Left lobe of liver (tissue), 2 donors: ENCODE results near the gene SCP2. TPM values are rescaled to one million over a fixed set of nuclear protein-coding genes. Genes with fewer than 3 reads are reported as not detected.
A peak's percentile ranks its signal among the peaks of the same experiment; 100 is the strongest.
"Not testable (repeated sequence)": the region's sequence is repeated elsewhere in the genome, so short reads cannot be mapped to it uniquely, and the experiment has no call there.

Experiments used
- ATAC-seq: fragments of 200-7000 bp; cut with Tn5 transposase; one replicate; pipeline ENCODE4 v1.9.1; 2020; ENCODE audit warnings: mild to moderate bottlenecking, moderate library complexity
- DNase-seq: peaks from one replicate; pipeline ENCODE4 v3.0.0-alpha.2; 2020; ENCODE audit warnings: low spot score
- total RNA-seq: library from RNA; stranded (reverse); gene quantifications from one replicate; pipeline ENCODE4 v1.2.1, GENCODE V29; 2021
- donor health status: DM: no; HTN: no; CAD: no; lungs with moderate emphysema.
- donor health status: DM: no; HTN: yes; CAD: no.

Gene SCP2
- total RNA-seq, 1 donor from 2014 or later = 796 TPM

- DNase-seq (peak; percentile 73), ATAC-seq (peak; percentile 18)
These were observed 11.2 kb upstream of the SCP2 start for GRCh38 chr1:52915855-52916220.

- ATAC-seq (peak; percentile 48), DNase-seq (peak; percentile 95)
These were observed 10.7 kb upstream of the SCP2 start for GRCh38 chr1:52916241-52916975.

- ATAC-seq = no peak
- DNase-seq = peak; percentile 29
These were observed 9.9 kb upstream of the SCP2 start for GRCh38 chr1:52917156-52917555.

GRCh38 chr1:52917581-52917980 lies 9.5 kb upstream of the SCP2 start:
- peak; percentile 10 for DNase-seq

GRCh38 chr1:52918201-52918600 lies 8.9 kb upstream of the SCP2 start:
- ATAC-seq (no peak), DNase-seq (peak; percentile 11)

More at GRCh38 chr1:52917581-52917980, 9.5 kb upstream of the SCP2 start:
- no peak for ATAC-seq

DNA sequence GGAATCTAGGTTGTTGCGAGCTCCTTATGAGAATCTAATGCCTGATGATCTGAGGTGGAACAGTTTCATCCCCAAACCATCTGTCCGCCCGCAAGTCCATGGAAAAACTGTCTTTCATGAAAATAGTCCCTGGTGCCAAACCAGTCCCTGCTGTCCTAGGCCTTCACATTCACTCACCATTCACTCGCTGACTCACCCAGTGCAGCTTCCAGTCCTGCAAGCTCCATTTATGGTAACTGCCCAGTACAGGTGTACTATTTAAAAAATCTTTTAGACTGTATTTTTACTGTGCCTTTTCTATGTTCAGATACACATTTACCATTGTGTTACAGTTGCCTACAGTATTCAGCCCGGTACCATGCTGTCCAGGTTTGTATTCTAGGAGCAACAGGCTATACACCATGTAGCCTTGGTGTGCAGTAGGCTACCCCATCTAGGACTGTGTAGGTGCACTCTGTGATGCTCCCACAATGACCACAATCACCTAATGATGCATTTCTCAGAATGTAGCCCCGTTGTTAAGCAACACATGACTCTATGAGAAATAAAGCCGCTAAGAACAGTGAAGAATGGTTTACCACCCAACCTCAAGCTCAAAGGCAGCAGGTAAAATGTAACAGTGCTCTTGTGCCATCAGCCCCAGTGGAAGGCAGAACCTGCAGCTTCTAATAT lies 7.9 kb upstream of the SCP2 start:
- no peak for ATAC-seq

DNA sequence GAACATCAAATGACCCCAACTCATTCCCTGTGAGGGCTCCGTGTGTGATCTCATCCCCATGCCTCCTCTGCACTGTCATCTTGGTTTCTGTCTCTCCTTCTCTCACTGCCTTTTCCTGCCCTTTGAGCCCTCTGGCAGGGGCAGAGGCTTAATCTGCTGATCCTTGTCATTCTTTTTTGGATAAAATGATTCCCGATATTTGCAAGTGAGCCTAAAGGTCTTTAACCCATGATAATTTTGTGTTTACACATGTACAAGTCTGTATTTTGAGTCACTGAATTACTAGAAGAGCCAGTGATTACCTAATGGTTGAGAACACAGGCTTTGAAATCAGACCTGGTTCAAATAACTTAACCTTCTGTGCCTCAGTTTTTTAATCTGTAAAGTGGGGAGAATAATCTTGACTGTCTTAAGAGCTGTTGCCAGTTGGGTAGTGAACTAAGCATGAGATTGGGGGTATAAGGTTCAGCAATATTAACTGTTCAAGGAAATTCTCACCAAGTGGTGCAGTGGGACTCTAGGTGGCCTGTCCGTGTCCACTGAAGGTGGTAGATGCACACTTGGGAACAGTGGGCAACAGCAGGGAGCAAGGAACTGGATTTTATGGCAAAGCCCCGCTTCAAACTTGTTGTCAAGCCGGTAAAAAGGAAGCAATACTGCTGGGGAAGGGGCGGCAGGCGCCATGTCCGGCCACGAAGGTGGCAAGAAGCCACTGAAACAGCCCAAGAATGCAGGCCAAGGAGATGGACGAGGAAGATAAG lies 7.2 kb upstream of the SCP2 start:
- ATAC-seq (peak; percentile 16), DNase-seq (peak; percentile 67)

More for the DNA sequence above, 7.9 kb upstream of the SCP2 start:
- DNase-seq = no peak

DNA sequence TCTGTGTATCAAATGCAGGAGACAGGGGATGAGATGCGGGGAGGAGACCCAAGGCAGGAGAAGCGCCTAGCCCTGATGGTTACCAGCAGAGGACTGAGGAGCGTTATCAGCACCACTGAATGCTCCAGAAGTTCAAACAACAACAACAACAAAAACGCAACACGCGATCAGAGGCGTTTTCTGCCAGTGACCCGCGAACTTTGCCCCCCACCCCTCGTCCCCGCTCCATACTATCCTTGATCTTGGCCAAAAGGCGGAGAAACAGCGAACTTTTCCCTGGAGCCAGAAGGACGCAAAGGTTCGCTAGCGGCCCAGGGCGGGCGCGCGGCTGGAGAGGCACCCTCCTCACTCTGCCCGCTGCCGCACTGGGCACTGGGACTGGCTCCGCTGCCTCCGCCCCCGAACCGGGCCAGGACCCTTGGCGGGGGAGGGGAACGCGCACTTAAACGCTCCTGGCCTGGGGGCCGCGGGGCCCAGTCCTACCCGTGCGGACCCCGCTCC lies 6.2 kb upstream of the SCP2 start:
- ATAC-seq (peak; percentile 66), DNase-seq (peak; percentile 92)

DNA sequence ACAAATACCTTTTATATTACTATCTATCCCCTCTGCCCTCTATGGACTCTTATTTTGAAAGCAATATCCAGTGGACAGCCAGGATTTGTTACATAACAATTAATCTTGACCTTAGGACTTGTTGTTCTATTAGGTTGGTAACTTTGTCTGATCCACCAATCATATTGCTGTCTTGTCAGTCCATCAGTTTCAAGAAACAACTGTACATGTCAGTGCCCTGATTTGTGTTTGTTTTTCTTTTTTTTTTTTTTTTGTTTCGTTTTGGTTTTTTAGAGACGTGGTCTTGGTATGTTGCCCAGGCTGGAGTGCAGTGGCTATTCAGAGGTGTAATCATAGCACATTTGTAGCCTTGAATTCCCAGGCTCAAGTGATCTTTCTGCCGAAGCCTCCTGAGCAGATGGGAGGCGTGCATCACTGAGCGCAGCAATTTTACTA lies 1.5 kb upstream of the SCP2 start:
- DNase-seq = peak; percentile 77
- peak; percentile 23 for ATAC-seq

- DNase-seq (no peak), ATAC-seq (no peak)
These were observed 238 bp upstream of the SCP2 start for GRCh38 chr1:52926864-52927211.

- DNase-seq (no peak), ATAC-seq (peak; percentile 15)
These were observed 934 bp downstream of the SCP2 start for GRCh38 chr1:52928015-52928404.

DNA sequence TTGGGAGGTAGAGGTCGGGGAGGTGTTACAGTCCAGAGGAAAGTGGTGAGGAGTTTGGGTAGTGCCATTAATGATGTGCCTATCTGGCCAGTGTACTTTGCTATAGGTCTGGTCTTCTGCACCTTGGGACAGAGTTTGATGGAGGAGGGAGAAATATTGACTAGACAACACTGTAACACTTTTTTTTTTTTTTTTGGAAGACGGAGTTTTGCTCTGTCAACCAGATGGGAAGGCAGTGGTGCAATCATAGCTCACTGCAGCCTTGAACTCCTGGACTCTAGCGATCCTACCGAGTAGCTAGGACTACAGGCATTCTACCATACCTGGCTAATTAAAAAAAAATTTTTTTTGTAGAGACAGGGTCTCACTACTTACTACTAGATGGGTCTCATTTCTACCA lies 1.9 kb downstream of the SCP2 start:
- ATAC-seq (peak; percentile 16), DNase-seq (no peak)

DNA sequence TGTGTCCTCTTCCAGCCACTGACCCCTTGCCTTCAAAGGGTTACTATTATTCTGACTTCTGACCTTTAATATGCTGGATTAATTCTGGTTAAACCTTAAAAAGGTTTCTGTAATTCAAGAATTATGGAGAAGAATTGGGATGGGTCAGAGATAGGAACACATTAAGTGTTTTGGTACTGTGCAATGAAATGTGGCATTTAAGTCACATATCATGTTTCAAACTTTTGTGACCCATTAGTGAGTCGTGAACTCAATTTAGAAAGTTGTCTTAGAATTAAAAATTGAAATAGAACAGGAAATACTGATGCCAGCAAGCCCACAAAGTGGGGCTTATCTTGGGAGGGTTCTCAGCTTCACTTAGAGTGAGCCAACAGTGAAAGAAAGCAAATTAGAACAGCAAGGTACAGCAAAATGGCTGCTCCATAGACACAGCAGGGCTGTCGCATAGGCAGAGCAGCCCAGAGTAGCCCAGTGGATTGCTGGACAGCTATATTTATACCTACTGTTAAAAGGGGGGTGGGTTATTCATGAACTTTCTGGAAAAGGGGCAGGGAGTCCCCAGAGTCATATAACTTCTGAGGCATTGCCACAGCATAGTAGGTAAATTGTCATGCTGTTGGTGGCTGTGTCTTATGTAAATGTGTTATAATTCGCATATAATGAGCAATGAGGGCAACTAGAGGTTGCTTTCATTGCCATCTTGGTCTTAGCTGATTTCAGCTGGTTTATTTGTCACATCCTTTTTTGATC lies 10.5 kb downstream of the SCP2 start:
- ATAC-seq = peak; percentile 24
- no peak for DNase-seq

DNA sequence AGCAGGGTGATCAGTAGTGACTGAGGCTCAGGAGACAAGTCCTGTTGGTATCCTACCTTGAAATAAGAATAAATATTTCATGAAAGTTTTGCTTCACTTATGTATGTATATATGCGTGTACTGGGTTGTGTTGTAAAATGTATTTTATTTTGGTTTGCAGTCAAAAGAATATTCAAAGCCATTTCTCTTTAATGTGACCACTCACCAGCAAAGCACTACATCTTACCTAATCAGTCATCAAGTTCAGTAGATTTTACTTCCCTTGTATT lies 11.0 kb downstream of the SCP2 start:
- no peak for ATAC-seq
- no peak for DNase-seq

GRCh38 chr1:52943876-52944416 lies 16.9 kb downstream of the SCP2 start:
- no peak for ATAC-seq

DNA sequence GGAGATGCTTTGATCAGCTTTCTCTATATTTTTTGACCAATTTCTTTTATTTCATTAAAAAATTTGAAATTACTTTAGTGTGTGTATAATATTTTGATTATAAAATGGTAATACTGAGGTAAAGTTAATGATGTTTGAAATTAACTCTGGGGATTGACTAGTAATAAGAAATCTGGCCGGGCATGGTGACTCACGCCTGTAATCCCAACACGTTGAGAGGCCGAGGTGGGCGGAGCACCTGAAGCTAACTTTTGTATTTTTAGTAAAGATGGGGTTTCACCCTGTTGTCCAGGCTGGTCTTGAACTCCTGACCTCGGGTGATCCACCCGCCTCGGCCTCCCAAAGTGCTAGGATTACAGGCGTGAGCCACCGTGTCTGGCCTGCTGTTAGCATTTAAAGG lies 17.5 kb downstream of the SCP2 start:
- ATAC-seq = no peak

More at GRCh38 chr1:52943876-52944416, 16.9 kb downstream of the SCP2 start:
- DNase-seq = no peak

DNA sequence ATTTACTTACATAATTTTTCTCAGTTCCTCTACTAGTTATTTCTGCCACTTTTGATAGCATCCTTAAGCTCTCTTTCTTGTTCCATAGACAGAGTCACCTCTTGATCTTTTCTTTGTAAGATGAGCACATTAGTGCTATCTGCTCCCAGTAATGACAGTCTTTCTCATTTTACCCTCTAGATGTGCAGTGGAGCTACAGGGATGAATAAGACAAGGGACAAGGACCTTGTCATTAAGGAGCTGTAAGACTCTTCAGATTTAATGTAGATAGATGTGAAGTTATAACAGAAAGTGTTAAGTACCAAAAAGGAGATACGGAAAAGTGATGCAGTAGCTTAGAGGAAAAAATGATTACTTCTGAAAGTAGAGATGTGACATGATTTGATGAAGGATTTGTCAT lies 20.4 kb downstream of the SCP2 start:
- DNase-seq (no peak), ATAC-seq (no peak)

More for the DNA sequence above, 17.5 kb downstream of the SCP2 start:
- no peak for DNase-seq

DNA sequence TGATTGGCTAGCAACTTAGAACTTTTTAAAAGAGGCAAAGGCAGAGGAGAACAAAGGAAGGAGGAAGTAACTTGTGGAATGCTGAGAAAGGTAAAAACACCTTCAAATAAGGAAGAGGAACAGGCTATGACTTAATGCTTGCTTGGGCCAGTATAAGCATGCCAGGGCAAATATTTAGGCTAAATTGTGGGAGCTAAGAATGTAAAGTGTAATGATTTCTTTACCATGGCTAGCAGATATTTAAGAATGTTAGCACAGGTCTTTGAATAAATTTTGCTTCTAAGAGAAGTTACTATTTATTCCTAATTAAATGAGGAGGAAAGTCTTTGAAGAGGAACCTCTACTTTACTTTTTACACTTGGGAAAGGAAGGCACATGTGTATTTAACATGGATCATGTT lies 22.5 kb downstream of the SCP2 start:
- not testable (repeated sequence) for DNase-seq, ATAC-seq

DNA sequence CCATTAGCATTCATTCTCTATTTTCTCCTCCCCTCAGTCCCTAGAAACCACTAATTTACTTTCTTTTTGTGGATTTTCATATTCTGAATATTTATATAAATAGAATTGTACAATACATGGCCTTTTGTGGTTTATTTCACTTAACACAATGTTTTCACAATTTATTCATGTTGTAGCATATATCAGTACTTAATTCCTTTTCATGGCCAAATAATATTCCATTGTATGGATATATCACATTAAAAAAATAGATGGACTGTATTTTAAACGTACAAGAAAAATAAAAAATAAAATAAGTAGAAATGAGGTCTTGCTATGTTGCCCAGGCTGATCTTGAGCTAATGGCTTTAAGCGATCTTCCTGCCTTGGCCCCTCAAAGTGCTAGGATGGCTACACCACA lies 25.0 kb downstream of the SCP2 start:
- ATAC-seq = no peak
- no peak for DNase-seq

GRCh38 chr1:52955129-52955970 lies 28.3 kb downstream of the SCP2 start:
- DNase-seq = no peak
- ATAC-seq = peak; percentile 66
